GM12865 (cell line): ENCODE data around the gene MINDY4B.

Experiments
- DNase-seq: peaks from one replicate; pipeline ENCODE4 v3.0.0; 2010; ENCODE audit warnings: low read depth
- H3K4me3 ChIP-seq: 2 replicates; pipeline ENCODE4 v1.5.1; 2011; ENCODE audit warnings: mild to moderate bottlenecking, low read depth, low read length, control low read depth
- TF ChIP-seq, protein P1 (sequence below): IDR thresholded peaks from 2 replicates; pipeline ENCODE4 v1.5.1; 2011; ENCODE audit warnings: low read length, control low read depth, low read depth, inconsistent platforms; ENCODE audit not compliant: insufficient read depth; ENCODE audit errors: missing control alignments

The MINDY4B gene

GRCh38 chr3:150931745-150932144, 26.5 kb upstream of the MINDY4B start:
- TF ChIP-seq, protein P1, sequence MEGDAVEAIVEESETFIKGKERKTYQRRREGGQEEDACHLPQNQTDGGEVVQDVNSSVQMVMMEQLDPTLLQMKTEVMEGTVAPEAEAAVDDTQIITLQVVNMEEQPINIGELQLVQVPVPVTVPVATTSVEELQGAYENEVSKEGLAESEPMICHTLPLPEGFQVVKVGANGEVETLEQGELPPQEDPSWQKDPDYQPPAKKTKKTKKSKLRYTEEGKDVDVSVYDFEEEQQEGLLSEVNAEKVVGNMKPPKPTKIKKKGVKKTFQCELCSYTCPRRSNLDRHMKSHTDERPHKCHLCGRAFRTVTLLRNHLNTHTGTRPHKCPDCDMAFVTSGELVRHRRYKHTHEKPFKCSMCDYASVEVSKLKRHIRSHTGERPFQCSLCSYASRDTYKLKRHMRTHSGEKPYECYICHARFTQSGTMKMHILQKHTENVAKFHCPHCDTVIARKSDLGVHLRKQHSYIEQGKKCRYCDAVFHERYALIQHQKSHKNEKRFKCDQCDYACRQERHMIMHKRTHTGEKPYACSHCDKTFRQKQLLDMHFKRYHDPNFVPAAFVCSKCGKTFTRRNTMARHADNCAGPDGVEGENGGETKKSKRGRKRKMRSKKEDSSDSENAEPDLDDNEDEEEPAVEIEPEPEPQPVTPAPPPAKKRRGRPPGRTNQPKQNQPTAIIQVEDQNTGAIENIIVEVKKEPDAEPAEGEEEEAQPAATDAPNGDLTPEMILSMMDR: no peak
- H3K4me3 ChIP-seq: no peak overlapping the region
- no peak for DNase-seq

DNA sequence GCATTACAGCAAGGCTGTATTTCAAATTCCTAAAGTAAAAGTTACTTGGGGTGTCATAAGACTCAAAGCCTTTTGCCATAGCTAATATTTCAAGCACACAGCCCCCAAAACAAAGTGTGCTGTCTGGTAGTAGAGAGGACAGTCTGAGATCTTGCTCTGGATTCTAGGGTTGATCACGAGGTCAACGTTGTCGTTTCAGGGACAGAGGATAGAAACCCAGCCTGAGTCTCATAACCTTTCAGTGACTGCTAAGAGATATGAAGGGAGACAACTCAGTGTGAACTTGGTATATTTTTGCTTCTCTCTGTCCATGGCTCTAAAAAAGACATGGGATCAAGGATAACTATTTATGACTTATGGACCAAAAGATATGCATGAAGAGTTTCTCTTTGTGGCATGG, 25.6 kb upstream of the MINDY4B start:
- TF ChIP-seq, protein P1: no peak
- no peak overlapping the region for H3K4me3 ChIP-seq
- no peak for DNase-seq

DNA sequence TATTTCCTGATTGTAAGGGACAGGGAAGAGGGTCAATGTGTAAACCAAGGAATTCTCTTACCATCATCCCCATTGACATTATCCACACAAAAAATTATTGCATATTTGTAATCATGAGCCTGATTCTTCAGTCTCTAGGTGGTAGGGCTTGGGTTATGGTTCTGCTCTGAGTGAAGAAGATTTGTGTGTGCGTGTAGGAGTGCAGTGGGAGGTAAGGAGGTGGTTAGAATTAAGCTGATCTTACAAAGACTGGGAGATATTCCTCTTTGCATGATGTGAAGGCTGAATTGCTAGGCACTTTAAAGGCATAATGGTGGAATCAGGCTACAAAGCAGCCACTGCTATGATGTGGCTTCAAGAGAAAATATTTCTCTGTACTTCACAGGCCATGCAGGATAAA, 23.0 kb upstream of the MINDY4B start:
- TF ChIP-seq, protein P1: no peak
- DNase-seq: no peak
- no peak overlapping the region for H3K4me3 ChIP-seq

DNA sequence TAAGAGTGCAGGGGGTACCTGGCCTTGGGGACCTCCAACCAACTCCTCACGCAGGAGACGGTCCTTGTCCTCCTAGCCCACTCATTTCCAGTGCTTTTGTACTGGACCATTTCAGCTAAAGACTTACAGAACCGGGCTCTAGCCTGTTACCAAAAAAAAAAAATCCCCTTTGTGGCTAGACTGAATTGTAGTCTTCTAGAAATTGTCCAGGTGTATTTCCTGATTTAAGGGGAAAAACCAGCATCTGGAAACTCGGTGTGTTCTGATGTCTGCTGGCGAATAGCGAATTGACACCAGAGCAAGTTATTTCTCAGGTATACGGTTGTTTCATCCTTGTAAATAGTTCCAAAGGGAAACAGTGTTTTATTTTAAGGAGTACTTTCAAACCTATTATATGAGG, 21.1 kb upstream of the MINDY4B start:
- DNase-seq: no peak
- H3K4me3 ChIP-seq: no peak overlapping the region
- TF ChIP-seq, protein P1: no peak

GRCh38 chr3:150925751-150926201, 20.5 kb upstream of the MINDY4B start:
- peak; percentile 62 for DNase-seq
- peak overlapping the region; percentile 2; the same call in 1 of the 2 replicates for H3K4me3 ChIP-seq
- TF ChIP-seq, protein P1: peak; percentile 80

DNA sequence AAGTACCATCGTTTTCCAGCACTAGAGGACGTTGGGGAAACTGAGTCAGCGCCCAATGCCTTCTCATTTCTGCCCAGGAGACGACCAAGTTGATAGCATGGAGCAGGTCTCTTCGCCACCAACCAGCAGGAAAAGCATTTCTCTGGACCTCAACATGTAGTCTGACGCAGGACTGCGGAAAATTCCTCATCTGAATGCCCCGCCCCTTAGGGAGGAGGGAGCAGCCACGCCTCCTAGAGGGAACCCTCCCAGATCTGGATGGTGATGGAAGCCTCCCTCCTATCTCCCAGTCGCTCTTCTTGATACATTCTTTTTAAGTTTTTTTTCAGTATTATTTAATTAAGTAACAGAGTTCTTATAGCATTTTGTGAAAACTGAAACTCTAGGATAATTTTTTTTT, 17.4 kb upstream of the MINDY4B start:
- no peak for DNase-seq
- no peak overlapping the region for H3K4me3 ChIP-seq
- TF ChIP-seq, protein P1: no peak

GRCh38 chr3:150921209-150921608, 16.0 kb upstream of the MINDY4B start:
- no peak overlapping the region for H3K4me3 ChIP-seq
- TF ChIP-seq, protein P1: no peak
- DNase-seq: no peak
